Liver (tissue), 9 donors: ENCODE data around the gene PLXNB2. TPM values are rescaled to one million over a fixed set of nuclear protein-coding genes. Genes with fewer than 3 reads are reported as not detected.
"Not testable (repeated sequence)": the region's sequence is repeated elsewhere in the genome, so short reads cannot be mapped to it uniquely, and the experiment has no call there.

ENCODE experiments used
- DNase-seq: peaks from one replicate; pipeline ENCODE4 v3.0.0-alpha.2; 2017; ENCODE audit warnings: low spot score
- H3K27ac ChIP-seq, 2 donors: one replicate each; pipeline ENCODE4 v1.7.0; 2013; ENCODE audit warnings: inconsistent platforms in 2 of 2, low read length in 2 of 2, control low read depth in 1 of 2, low read depth in 1 of 2, mild to moderate bottlenecking in 1 of 2
- H3K27me3 ChIP-seq, 4 donors: one replicate each; pipeline versions ENCODE4 v1.6.1 to v1.7.0; 2013; ENCODE audit warnings: low read length in 3 of 4, inconsistent platforms in 1 of 4, mild to moderate bottlenecking in 1 of 4, moderate library complexity in 1 of 4; ENCODE audit not compliant: control insufficient read depth in 4 of 4, insufficient read depth in 4 of 4
- H3K36me3 ChIP-seq, 4 donors: one replicate each; pipeline versions ENCODE4 v1.6.1 to v1.7.0; 2013; ENCODE audit warnings: low read length in 3 of 4, mild to moderate bottlenecking in 3 of 4, low read depth in 1 of 4, moderate library complexity in 1 of 4; ENCODE audit not compliant: control insufficient read depth in 4 of 4, insufficient read depth in 3 of 4
- H3K4me1 ChIP-seq, 4 donors: one replicate each; pipeline versions ENCODE4 v1.6.1 to v1.7.0; 2013; ENCODE audit warnings: low read length in 3 of 4, mild to moderate bottlenecking in 3 of 4, moderate library complexity in 1 of 4; ENCODE audit not compliant: control insufficient read depth in 4 of 4, insufficient read depth in 4 of 4
- H3K4me3 ChIP-seq, 3 donors: one replicate each; pipeline versions ENCODE4 v1.6.1 to v1.7.0; 2013; ENCODE audit warnings: low read length in 3 of 3, control low read depth in 1 of 3, low read depth in 1 of 3, mild to moderate bottlenecking in 1 of 3
- H3K9ac ChIP-seq, 2 donors: one replicate each; pipeline ENCODE4 v1.7.0; 2013; ENCODE audit warnings: low read length in 2 of 2, mild to moderate bottlenecking in 2 of 2, moderate library complexity in 2 of 2, control low read depth in 1 of 2, low read depth in 1 of 2
- H3K9me3 ChIP-seq, 4 donors: one replicate each; pipeline versions ENCODE4 v1.6.1 to v1.7.0; 2013; ENCODE audit warnings: low read length in 3 of 4; ENCODE audit not compliant: control insufficient read depth in 4 of 4
- ATF3 ChIP-seq: IDR thresholded peaks from 2 replicates; pipeline ENCODE4 v1.6.1; 2016; ENCODE audit warnings: antibody characterized with exemption
- CTCF ChIP-seq: fragments of 150-350 bp; IDR thresholded peaks from 2 replicates; pipeline ENCODE4 v1.5.1; 2017; ENCODE audit warnings: improper control_type of control experiment, low read depth, low read length; ENCODE audit not compliant: missing input control
- EGR1 ChIP-seq, 2 donors: IDR thresholded peaks; 2 replicates each; pipeline ENCODE4 v1.6.1; 2016 to 2018; ENCODE audit warnings: antibody characterized with exemption in 2 of 2, low read depth in 2 of 2
- FOXA1 ChIP-seq: IDR thresholded peaks from 2 replicates; pipeline ENCODE4 v1.6.1; 2016; ENCODE audit warnings: antibody characterized with exemption
- FOXA2 ChIP-seq: IDR thresholded peaks from 2 replicates; pipeline ENCODE4 v1.6.1; 2016; ENCODE audit warnings: antibody characterized with exemption
- GABPA ChIP-seq, 2 donors: IDR thresholded peaks in 1 of 2; conservative IDR thresholded peaks in 1 of 2; 2 replicates each; pipeline ENCODE4 v1.6.1; 2016; ENCODE audit warnings: antibody characterized with exemption in 2 of 2, mild to moderate bottlenecking in 1 of 2, moderate library complexity in 1 of 2
- HNF4A ChIP-seq, 2 donors: conservative IDR thresholded peaks; 2 replicates each; pipeline ENCODE4 v1.6.1; 2016; ENCODE audit warnings: antibody characterized with exemption in 2 of 2, mild to moderate bottlenecking in 2 of 2
- HNF4G ChIP-seq: IDR thresholded peaks from 2 replicates; pipeline ENCODE4 v1.6.1; 2016; ENCODE audit warnings: antibody characterized with exemption
- JUND ChIP-seq, 2 donors: IDR thresholded peaks; 2 replicates each; pipeline ENCODE4 v1.6.1; 2016; ENCODE audit warnings: antibody characterized with exemption in 2 of 2
- NR2F2 ChIP-seq: IDR thresholded peaks from 2 replicates; pipeline ENCODE4 v1.6.1; 2016; ENCODE audit warnings: antibody characterized with exemption
- RXRA ChIP-seq, 2 donors: IDR thresholded peaks; 2 replicates each; pipeline ENCODE4 v1.6.1; 2017 to 2018; ENCODE audit warnings: antibody characterized with exemption in 2 of 2, mild to moderate bottlenecking in 1 of 2
- SP1 ChIP-seq: IDR thresholded peaks from 2 replicates; pipeline ENCODE4 v1.6.1; 2018; ENCODE audit warnings: antibody characterized with exemption, mild to moderate bottlenecking
- TAF1 ChIP-seq: conservative IDR thresholded peaks from 2 replicates; pipeline ENCODE4 v1.6.1; 2016; ENCODE audit warnings: antibody characterized with exemption, mild to moderate bottlenecking
- YY1 ChIP-seq: IDR thresholded peaks from 2 replicates; pipeline ENCODE4 v1.6.1; 2016; ENCODE audit warnings: antibody characterized with exemption, mild to moderate bottlenecking
- WGBS: extraction: QIAGEN DNeasy Blood & Tissue Kit; methylation state at CpG from one replicate; pipeline ENCODE4 v1.1.7; 2013; 5-methylcytosine and 5-hydroxymethylcytosine counted together
- polyA plus RNA-seq, 2 donors: library from polyadenylated mRNA; stranded (reverse) in 1 of 2; unstranded in 1 of 2; fragments of 200-250 nt in 1 of 2; fragments of >200 nt in 1 of 2; fragmentation: Nextera tagmentation in 1 of 2; extraction: Ambion mirVana in 1 of 2; gene quantifications; one replicate each; pipeline versions ENCODE4 v1.2.1 to v1.2.3, GENCODE V29; 2013 to 2015
- total RNA-seq, 2 donors: library from RNA; depleted of rRNA; stranded (reverse); fragments of >200 nt; gene quantifications; one replicate each; pipeline ENCODE4 v1.2.3, GENCODE V29; 2014
- TF ChIP-seq, protein P1 (sequence below): IDR thresholded peaks from 2 replicates; pipeline ENCODE4 v1.6.1; 2016; ENCODE audit warnings: antibody characterized with exemption
- TF ChIP-seq, protein P2 (sequence below): IDR thresholded peaks from 2 replicates; pipeline ENCODE4 v1.6.1; 2016; ENCODE audit warnings: antibody characterized with exemption
- TF ChIP-seq, protein P3 (sequence below): IDR thresholded peaks from 2 replicates; pipeline ENCODE4 v1.6.1; 2016; ENCODE audit warnings: antibody characterized with exemption, mild to moderate bottlenecking
- donor health status: healthy.
- donor health status: healthy.
- donor health status: healthy.
- donor health status: healthy.
- donor health status: healthy.

PLXNB2 gene
- total and polyA plus RNA-seq, 4 donors: 28.8 to 95.7 (median 73.9) TPM

DNA sequence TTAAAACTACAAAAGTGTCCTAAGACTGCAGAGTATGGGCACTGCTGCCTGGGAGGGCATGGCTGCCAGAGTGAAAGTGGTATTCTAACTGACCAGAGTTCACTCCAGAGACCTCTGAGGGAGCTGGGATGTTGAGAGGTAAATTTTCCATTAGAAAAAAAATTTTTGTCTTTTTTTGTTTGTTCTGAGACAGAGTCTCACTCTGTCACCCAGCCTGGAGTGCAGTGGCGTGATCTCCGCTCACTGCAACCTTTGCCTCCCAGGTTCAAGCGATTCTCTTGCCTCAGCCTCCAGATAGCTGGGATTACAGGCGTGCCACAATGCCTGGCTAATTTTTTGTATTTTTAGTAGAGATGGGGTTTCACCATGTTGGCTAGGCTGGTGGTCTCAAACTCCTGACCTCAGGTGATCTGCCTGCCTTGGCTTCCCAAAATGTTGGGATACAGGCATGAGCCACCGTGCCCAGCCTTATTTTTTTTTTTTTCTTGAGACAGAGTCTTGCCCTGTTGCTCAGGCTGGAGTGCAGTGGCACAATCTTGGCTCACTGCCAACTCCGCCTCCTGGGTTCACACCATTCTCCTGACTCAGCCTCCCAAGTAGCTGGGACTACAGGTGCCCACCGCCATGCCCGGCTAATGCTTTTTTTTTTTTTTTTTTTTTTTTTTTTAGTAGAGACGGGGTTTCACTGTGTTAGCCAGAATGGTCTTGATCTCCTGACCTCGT, 15.1 kb upstream of the PLXNB2 start:
- WGBS: 63% methylated on average over 10 of the region's 10 CpGs
- H3K9me3 ChIP-seq, H3K9ac ChIP-seq, H3K27me3 ChIP-seq, H3K36me3 ChIP-seq, DNase-seq, H3K4me1 ChIP-seq, H3K4me3 ChIP-seq: not testable (repeated sequence)
- H3K27ac ChIP-seq: peak overlapping the region in 1 of 2 donors; percentile 28
- TF ChIP-seq RXRA (IDR thresholded peaks at IDR 0.05): peak; percentile 62
- TF ChIP-seq HNF4G: peak; percentile 61
- peak; percentile 35 for TF ChIP-seq YY1
- peak; percentile 90 to 93 for TF ChIP-seq HNF4A (conservative IDR thresholded peaks at IDR 0.05)
- TF ChIP-seq TAF1: peak; percentile 39
- TF ChIP-seq SP1: peak; percentile 78

DNA sequence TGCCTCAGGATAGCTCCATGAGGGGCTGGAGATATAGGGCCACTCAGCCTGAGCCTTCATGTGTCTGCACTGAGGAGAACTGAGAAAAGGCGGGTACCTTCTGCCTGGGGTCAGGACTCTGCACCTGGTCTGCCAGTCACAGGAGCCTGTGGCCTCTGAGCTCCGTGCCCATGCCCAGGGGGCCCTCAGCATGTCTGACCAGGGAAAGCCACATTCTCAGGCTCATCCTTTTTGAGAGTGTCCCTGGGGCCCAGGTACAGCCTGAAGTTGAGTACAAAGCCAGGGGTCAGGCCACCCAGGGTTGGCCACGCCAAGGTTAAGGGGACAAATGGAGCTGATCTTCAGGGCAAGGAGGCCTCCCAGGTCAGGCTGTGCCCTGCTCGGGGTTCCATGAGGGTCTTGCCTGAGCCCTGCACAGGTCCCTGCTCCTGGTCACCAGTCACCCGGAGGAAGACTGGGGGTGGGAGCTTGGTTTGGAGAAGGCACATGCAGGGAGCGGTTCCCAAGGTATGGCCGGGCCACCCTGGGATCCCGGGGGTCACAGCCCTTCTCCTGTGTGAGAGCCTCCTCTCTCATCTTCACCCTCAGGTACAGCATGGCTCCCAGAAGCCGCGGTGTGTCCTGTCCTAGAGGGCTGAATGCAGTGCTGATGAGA, 13.4 kb upstream of the PLXNB2 start:
- WGBS: 90% methylated on average over 10 of the region's 10 CpGs
- TF ChIP-seq YY1: no peak
- TF ChIP-seq GABPA (IDR thresholded peaks at IDR 0.05 in 1 of 2, conservative IDR thresholded peaks at IDR 0.05 in 1 of 2): no peak
- no peak for TF ChIP-seq TAF1
- no peak for TF ChIP-seq FOXA1
- TF ChIP-seq, protein P1, sequence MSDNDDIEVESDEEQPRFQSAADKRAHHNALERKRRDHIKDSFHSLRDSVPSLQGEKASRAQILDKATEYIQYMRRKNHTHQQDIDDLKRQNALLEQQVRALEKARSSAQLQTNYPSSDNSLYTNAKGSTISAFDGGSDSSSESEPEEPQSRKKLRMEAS: no peak
- no peak for TF ChIP-seq SP1
- TF ChIP-seq NR2F2: no peak
- TF ChIP-seq, protein P2, sequence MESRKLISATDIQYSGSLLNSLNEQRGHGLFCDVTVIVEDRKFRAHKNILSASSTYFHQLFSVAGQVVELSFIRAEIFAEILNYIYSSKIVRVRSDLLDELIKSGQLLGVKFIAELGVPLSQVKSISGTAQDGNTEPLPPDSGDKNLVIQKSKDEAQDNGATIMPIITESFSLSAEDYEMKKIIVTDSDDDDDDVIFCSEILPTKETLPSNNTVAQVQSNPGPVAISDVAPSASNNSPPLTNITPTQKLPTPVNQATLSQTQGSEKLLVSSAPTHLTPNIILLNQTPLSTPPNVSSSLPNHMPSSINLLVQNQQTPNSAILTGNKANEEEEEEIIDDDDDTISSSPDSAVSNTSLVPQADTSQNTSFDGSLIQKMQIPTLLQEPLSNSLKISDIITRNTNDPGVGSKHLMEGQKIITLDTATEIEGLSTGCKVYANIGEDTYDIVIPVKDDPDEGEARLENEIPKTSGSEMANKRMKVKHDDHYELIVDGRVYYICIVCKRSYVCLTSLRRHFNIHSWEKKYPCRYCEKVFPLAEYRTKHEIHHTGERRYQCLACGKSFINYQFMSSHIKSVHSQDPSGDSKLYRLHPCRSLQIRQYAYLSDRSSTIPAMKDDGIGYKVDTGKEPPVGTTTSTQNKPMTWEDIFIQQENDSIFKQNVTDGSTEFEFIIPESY: no peak
- no peak for TF ChIP-seq FOXA2
- TF ChIP-seq, protein P3, sequence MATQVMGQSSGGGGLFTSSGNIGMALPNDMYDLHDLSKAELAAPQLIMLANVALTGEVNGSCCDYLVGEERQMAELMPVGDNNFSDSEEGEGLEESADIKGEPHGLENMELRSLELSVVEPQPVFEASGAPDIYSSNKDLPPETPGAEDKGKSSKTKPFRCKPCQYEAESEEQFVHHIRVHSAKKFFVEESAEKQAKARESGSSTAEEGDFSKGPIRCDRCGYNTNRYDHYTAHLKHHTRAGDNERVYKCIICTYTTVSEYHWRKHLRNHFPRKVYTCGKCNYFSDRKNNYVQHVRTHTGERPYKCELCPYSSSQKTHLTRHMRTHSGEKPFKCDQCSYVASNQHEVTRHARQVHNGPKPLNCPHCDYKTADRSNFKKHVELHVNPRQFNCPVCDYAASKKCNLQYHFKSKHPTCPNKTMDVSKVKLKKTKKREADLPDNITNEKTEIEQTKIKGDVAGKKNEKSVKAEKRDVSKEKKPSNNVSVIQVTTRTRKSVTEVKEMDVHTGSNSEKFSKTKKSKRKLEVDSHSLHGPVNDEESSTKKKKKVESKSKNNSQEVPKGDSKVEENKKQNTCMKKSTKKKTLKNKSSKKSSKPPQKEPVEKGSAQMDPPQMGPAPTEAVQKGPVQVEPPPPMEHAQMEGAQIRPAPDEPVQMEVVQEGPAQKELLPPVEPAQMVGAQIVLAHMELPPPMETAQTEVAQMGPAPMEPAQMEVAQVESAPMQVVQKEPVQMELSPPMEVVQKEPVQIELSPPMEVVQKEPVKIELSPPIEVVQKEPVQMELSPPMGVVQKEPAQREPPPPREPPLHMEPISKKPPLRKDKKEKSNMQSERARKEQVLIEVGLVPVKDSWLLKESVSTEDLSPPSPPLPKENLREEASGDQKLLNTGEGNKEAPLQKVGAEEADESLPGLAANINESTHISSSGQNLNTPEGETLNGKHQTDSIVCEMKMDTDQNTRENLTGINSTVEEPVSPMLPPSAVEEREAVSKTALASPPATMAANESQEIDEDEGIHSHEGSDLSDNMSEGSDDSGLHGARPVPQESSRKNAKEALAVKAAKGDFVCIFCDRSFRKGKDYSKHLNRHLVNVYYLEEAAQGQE: no peak
- no peak for TF ChIP-seq HNF4G
- TF ChIP-seq ATF3: no peak
- no peak for TF ChIP-seq RXRA (IDR thresholded peaks at IDR 0.05)
- TF ChIP-seq JUND (IDR thresholded peaks at IDR 0.05): no peak
- no peak for TF ChIP-seq CTCF
- no peak for TF ChIP-seq EGR1 (IDR thresholded peaks at IDR 0.05; ENCODE audit: low read depth in 2 of 2)
- H3K9ac ChIP-seq: no peak overlapping the region
- no peak for DNase-seq
- no peak overlapping the region for H3K4me3 ChIP-seq
- H3K27me3 ChIP-seq: no peaks in the 10 kb centered on the region
- no peak overlapping the region for H3K27ac ChIP-seq
- H3K36me3 ChIP-seq: no peaks in the 10 kb centered on the region
- no peaks in the 10 kb centered on the region for H3K4me1 ChIP-seq
- no peaks in the 10 kb centered on the region for H3K9me3 ChIP-seq
